Keratinocyte (primary cell): ENCODE measurements around the gene NUBP2.

Experiments used
- CTCF ChIP-seq, 3 experiments: IDR thresholded peaks in 1 of 3; conservative IDR thresholded peaks in 1 of 3; optimal IDR thresholded peaks in 1 of 3; 2 replicates in 2 of 3; 3 replicates in 1 of 3; pipeline versions ENCODE3 to v1.5.1; 2011; ENCODE audit warnings: low read length in 3 of 3, mild to moderate bottlenecking in 3 of 3, moderate library complexity in 2 of 3, control low read depth in 1 of 3, inconsistent platforms in 1 of 3; ENCODE audit not compliant: insufficient read depth in 2 of 3; ENCODE audit errors: extremely low read depth in 1 of 3
- EZH2 ChIP-seq: IDR thresholded peaks from one replicate; pipeline ENCODE4 v1.6.1; 2012; ENCODE audit warnings: inconsistent platforms, mild to moderate bottlenecking, low read length, moderate library complexity

- TF ChIP-seq CTCF (optimal IDR thresholded peaks at IDR 0.05 in 1 of 3, IDR thresholded peaks at IDR 0.05 in 1 of 3, conservative IDR thresholded peaks at IDR 0.05 in 1 of 3; ENCODE audit: extremely low read depth in 1 of 3, insufficient read depth in 2 of 3, low read length in 3 of 3) (no peak), EZH2 (no peak)
Observed at GRCh38 chr16:1791256-1791942, 8.6 kb downstream of the NUBP2 start.
